HCT116 (cell line): ENCODE data around the gene NLRP1. TPM values are rescaled to one million over a fixed set of nuclear protein-coding genes. Genes with fewer than 3 reads are reported as not detected.

Source experiments
- ATAC-seq: fragments of 200-7000 bp; cut with Tn5 transposase; 2 replicates; pipeline ENCODE4 v1.9.1; 2020; ENCODE audit warnings: mild to moderate bottlenecking, moderate library complexity
- BruUV-seq: library from RNA; stranded (reverse); fragments of 400-500 nt; replicated peaks from 2 replicates; lab custom pipeline; 2021; lab: Mats Ljungman, UMichigan
- CTCF ChIA-PET: fragments of 300-600 bp; sonication (Branson Sonifier 250); formaldehyde crosslinking; loops from one replicate; lab custom pipeline; 2021; ENCODE audit warnings: antibody characterized with exemption; lab: Charles Lee
- POLR2A ChIA-PET: fragments of 300-600, 350-600 bp; sonication (Branson Sonifier 250); formaldehyde crosslinking; loops from one replicate; lab custom pipeline; 2021; ENCODE audit warnings: antibody characterized with exemption; lab: Charles Lee
- RAD21 ChIA-PET, 2 experiments: fragments of 300-600 bp; sonication (Branson Sonifier 250); formaldehyde crosslinking; loops; one replicate each; lab custom pipeline; 2023; ENCODE audit warnings: low total read pairs in 2 of 2; ENCODE audit not compliant: uncharacterized antibody in 2 of 2, unreplicated experiment in 2 of 2, low non-redundant PET in 1 of 2; lab: Charles Lee
- DNase-seq: peaks from one replicate; pipeline ENCODE4 v3.0.0-alpha.2; 2010; ENCODE audit warnings: low read depth, low spot score
- H2AFZ ChIP-seq: fragments of 200-600 bp; shearing (Covaris generic), sonication (generic); 2 replicates; pipeline ENCODE4 v1.6.1; 2017; ENCODE audit warnings: low read depth, mixed run types, mixed read lengths, antibody characterized with exemption, low read length; ENCODE audit not compliant: poor library complexity, severe bottlenecking
- H3K27ac ChIP-seq: 2 replicates; pipeline ENCODE4 v1.5.1; 2012; ENCODE audit warnings: low read depth, low read length
- H3K27me3 ChIP-seq: fragments of 200-600 bp; sonication (generic); 2 replicates; pipeline ENCODE4 v1.6.1; 2016; ENCODE audit warnings: mixed run types, low read length, mixed read lengths; ENCODE audit not compliant: insufficient read depth
- H3K36me3 ChIP-seq, 2 experiments: fragments of 200-500 bp in 1 of 2; fragments of 200-600 bp in 1 of 2; sonication (Bioruptor generic) in 1 of 2; sonication (generic) in 1 of 2; 2 replicates each; pipeline versions ENCODE4 v1.5.1 to v1.6.1; 2014 to 2016; ENCODE audit warnings: low read length in 2 of 2, inconsistent platforms in 1 of 2, mixed read lengths in 1 of 2, mixed run types in 1 of 2; ENCODE audit not compliant: insufficient read depth in 2 of 2, control insufficient read depth in 1 of 2
- H3K4me1 ChIP-seq, 2 experiments: fragments of 200-600 bp in 1 of 2; sonication (generic) in 1 of 2; 2 replicates each; pipeline versions ENCODE4 v1.5.1 to v1.6.1; 2012 to 2017; ENCODE audit warnings: low read length in 2 of 2, inconsistent platforms in 1 of 2, mild to moderate bottlenecking in 1 of 2, mixed read lengths in 1 of 2, mixed run types in 1 of 2, moderate library complexity in 1 of 2; ENCODE audit not compliant: insufficient read depth in 2 of 2, control insufficient read depth in 1 of 2
- H3K4me2 ChIP-seq: fragments of 200-600 bp; sonication (generic); 2 replicates; pipeline ENCODE4 v1.6.1; 2017; ENCODE audit warnings: mixed run types, low read length, mixed read lengths
- H3K4me3 ChIP-seq, 2 experiments: fragments of 200-600 bp in 1 of 2; sonication (generic) in 1 of 2; replicated peaks in 1 of 2; 2 replicates each; pipeline ENCODE4 v1.5.1; 2011 to 2016; ENCODE audit warnings: low read length in 2 of 2, control low read depth in 1 of 2, low read depth in 1 of 2, mild to moderate bottlenecking in 1 of 2, mixed read lengths in 1 of 2, mixed run types in 1 of 2
- H3K79me2 ChIP-seq: fragments of 200-600 bp; sonication (generic); 2 replicates; pipeline ENCODE4 v1.6.1; 2017; ENCODE audit warnings: mild to moderate bottlenecking, mixed run types, low read length, moderate library complexity, mixed read lengths; ENCODE audit not compliant: insufficient read depth
- H3K9ac ChIP-seq: fragments of 200-600 bp; sonication (generic); 2 replicates; pipeline ENCODE4 v1.6.1; 2016; ENCODE audit warnings: low read length, mixed read lengths
- H3K9me2 ChIP-seq: fragments of 200-600 bp; sonication (generic), shearing (Covaris generic); 2 replicates; pipeline ENCODE4 v1.6.1; 2017; ENCODE audit warnings: mixed run types, mild to moderate bottlenecking, moderate library complexity; ENCODE audit not compliant: insufficient read depth
- H3K9me3 ChIP-seq, 2 experiments: fragments of 200-500 bp in 1 of 2; fragments of 200-600 bp in 1 of 2; sonication (Bioruptor generic) in 1 of 2; sonication (generic) in 1 of 2; 2 replicates each; pipeline ENCODE4 v1.6.1; 2014 to 2017; ENCODE audit warnings: low read length in 2 of 2, mixed read lengths in 2 of 2, inconsistent platforms in 1 of 2, low read depth in 1 of 2, mild to moderate bottlenecking in 1 of 2, mixed run types in 1 of 2, moderate library complexity in 1 of 2; ENCODE audit not compliant: control insufficient read depth in 1 of 2, insufficient read depth in 1 of 2
- H4K20me1 ChIP-seq: fragments of 200-600 bp; sonication (generic), shearing (Covaris generic); 2 replicates; pipeline ENCODE4 v1.6.1; 2017; ENCODE audit warnings: mixed run types, mild to moderate bottlenecking, moderate library complexity; ENCODE audit not compliant: insufficient read depth
- CEBPB ChIP-seq: IDR thresholded peaks from 2 replicates; pipeline ENCODE4 v1.6.1; 2012; ENCODE audit warnings: low read depth
- EZH2 ChIP-seq: fragments of 200-600 bp; sonication (generic); IDR thresholded peaks from 2 replicates; pipeline ENCODE4 v1.6.1; 2017; ENCODE audit warnings: antibody characterized with exemption, mixed run types
- EZH2phosphoT487 ChIP-seq: fragments of 200-600 bp; IDR thresholded peaks from 2 replicates; pipeline ENCODE4 v1.6.1; 2018; ENCODE audit warnings: antibody characterized with exemption, borderline replicate concordance
- FOSL1 ChIP-seq: IDR thresholded peaks from 2 replicates; pipeline ENCODE4 v1.6.1; 2012; ENCODE audit warnings: low read depth
- POLR2AphosphoS5 ChIP-seq: IDR thresholded peaks from 2 replicates; pipeline ENCODE4 v1.6.1; 2011; ENCODE audit warnings: mild to moderate bottlenecking, low read depth, low read length, moderate library complexity
- RAD21 ChIP-seq: IDR thresholded peaks from 2 replicates; pipeline ENCODE4 v1.6.1; 2012; ENCODE audit warnings: low read depth, mild to moderate bottlenecking
- TCF7L2 ChIP-seq: IDR thresholded peaks from 2 replicates; pipeline ENCODE4 v1.7.0; 2011; ENCODE audit warnings: borderline replicate concordance, inconsistent platforms; ENCODE audit not compliant: insufficient read depth, insufficient read length; ENCODE audit errors: extremely low read depth
- YY1 ChIP-seq: IDR thresholded peaks from 2 replicates; pipeline ENCODE4 v1.6.1; 2011; ENCODE audit warnings: low read length, low read depth, moderate library complexity, mild to moderate bottlenecking; ENCODE audit not compliant: insufficient replicate concordance; ENCODE audit errors: extremely low read depth
- ZFX ChIP-seq: fragments of 450-650 bp; IDR thresholded peaks from 2 replicates; pipeline ENCODE4 v1.6.1; 2017
- ZNF274 ChIP-seq: fragments of 200-500 bp; sonication (Bioruptor generic); IDR thresholded peaks from 2 replicates; pipeline ENCODE4 v1.6.1; 2014; ENCODE audit warnings: mild to moderate bottlenecking, low read depth, low read length, inconsistent platforms
- intact Hi-C: fragments of 100-400 bp; cut with micrococcal nuclease; formaldehyde crosslinking; loops from 2 replicates; pipeline ENCODE4 v1.10.0; 2022
- total RNA-seq: library from RNA; stranded (reverse); gene quantifications from one replicate; pipeline ENCODE4 v1.2.1, GENCODE V29; 2021; ENCODE audit not compliant: unreplicated experiment
- TF ChIP-seq, protein P1 (sequence below): IDR thresholded peaks from 2 replicates; pipeline ENCODE4 v1.6.1; 2012
- TF ChIP-seq, protein P2 (sequence below): IDR thresholded peaks from 2 replicates; pipeline ENCODE4 v1.6.1; 2012; ENCODE audit warnings: low read depth
- TF ChIP-seq, protein P3 (sequence below): IDR thresholded peaks from 2 replicates; pipeline ENCODE4 v1.6.1; 2011; ENCODE audit warnings: mild to moderate bottlenecking, low read length, moderate library complexity; ENCODE audit not compliant: insufficient replicate concordance; ENCODE audit errors: extremely low read depth

Gene NLRP1
- total RNA-seq, 1 experiment from 2014 or later: 7.2 TPM

DNA sequence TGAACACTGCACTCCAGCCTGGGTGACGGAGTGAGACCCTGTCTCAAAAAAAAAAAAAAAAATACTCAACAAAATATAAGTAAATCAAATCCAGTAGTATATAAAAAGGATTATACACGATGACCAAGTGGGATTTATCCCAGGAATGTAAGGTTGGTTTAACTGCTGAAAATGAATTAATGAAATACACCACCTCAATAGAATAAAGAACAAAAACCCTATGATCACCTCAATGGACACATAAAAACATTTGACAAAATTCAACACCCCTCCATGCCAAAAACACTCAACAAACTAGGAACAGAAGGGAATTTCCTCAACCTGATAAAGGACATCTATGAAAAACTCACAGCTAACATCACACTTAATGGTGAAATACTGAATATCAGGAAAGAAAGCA, 91.3 kb downstream of the NLRP1 start:
- ChIA-PET RAD21 (no interaction called here), POLR2A (no interaction called here), CTCF (no interaction called here)
- peaks cover 0 to 4% of the 10 kb centered on the region in 2 experiments; a peak in 2 of 4 replicates for H3K9me3 ChIP-seq
- H3K4me3 ChIP-seq: no peak overlapping the region
- peaks cover 0 to 1% of the 10 kb centered on the region in 2 experiments; a peak in 1 of 4 replicates for H3K4me1 ChIP-seq
- H2AFZ ChIP-seq: no peak overlapping the region
- H3K9ac ChIP-seq: no peak overlapping the region
- no peaks in the 10 kb centered on the region for H3K27me3 ChIP-seq
- H3K79me2 ChIP-seq: peaks cover 16% of the 10 kb centered on the region
- peaks cover 8 to 23% of the 10 kb centered on the region in 2 experiments for H3K36me3 ChIP-seq
- no peaks in the 10 kb centered on the region for H4K20me1 ChIP-seq
- no peaks in the 10 kb centered on the region for H3K9me2 ChIP-seq
- intact Hi-C loops: no loop called here
- BruUV-seq: no TSS peak
- TF ChIP-seq TCF7L2 (no peak), ZFX (no peak), EZH2 (no peak), CEBPB (no peak), RAD21 (no peak), YY1 (no peak), FOSL1 (no peak), EZH2phosphoT487 (no peak), POLR2AphosphoS5 (no peak), ZNF274 (no peak)
- TF ChIP-seq, protein P1, sequence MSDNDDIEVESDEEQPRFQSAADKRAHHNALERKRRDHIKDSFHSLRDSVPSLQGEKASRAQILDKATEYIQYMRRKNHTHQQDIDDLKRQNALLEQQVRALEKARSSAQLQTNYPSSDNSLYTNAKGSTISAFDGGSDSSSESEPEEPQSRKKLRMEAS: no peak
- TF ChIP-seq, protein P2, sequence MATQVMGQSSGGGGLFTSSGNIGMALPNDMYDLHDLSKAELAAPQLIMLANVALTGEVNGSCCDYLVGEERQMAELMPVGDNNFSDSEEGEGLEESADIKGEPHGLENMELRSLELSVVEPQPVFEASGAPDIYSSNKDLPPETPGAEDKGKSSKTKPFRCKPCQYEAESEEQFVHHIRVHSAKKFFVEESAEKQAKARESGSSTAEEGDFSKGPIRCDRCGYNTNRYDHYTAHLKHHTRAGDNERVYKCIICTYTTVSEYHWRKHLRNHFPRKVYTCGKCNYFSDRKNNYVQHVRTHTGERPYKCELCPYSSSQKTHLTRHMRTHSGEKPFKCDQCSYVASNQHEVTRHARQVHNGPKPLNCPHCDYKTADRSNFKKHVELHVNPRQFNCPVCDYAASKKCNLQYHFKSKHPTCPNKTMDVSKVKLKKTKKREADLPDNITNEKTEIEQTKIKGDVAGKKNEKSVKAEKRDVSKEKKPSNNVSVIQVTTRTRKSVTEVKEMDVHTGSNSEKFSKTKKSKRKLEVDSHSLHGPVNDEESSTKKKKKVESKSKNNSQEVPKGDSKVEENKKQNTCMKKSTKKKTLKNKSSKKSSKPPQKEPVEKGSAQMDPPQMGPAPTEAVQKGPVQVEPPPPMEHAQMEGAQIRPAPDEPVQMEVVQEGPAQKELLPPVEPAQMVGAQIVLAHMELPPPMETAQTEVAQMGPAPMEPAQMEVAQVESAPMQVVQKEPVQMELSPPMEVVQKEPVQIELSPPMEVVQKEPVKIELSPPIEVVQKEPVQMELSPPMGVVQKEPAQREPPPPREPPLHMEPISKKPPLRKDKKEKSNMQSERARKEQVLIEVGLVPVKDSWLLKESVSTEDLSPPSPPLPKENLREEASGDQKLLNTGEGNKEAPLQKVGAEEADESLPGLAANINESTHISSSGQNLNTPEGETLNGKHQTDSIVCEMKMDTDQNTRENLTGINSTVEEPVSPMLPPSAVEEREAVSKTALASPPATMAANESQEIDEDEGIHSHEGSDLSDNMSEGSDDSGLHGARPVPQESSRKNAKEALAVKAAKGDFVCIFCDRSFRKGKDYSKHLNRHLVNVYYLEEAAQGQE: no peak
- TF ChIP-seq, protein P3, sequence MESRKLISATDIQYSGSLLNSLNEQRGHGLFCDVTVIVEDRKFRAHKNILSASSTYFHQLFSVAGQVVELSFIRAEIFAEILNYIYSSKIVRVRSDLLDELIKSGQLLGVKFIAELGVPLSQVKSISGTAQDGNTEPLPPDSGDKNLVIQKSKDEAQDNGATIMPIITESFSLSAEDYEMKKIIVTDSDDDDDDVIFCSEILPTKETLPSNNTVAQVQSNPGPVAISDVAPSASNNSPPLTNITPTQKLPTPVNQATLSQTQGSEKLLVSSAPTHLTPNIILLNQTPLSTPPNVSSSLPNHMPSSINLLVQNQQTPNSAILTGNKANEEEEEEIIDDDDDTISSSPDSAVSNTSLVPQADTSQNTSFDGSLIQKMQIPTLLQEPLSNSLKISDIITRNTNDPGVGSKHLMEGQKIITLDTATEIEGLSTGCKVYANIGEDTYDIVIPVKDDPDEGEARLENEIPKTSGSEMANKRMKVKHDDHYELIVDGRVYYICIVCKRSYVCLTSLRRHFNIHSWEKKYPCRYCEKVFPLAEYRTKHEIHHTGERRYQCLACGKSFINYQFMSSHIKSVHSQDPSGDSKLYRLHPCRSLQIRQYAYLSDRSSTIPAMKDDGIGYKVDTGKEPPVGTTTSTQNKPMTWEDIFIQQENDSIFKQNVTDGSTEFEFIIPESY: no peak
- ATAC-seq (no peak), DNase-seq (no peak)
- H3K27ac ChIP-seq: no peak overlapping the region
- H3K4me2 ChIP-seq: no peak overlapping the region
